H9 (cell line): ENCODE results near the gene ALLC. TPM values are rescaled to one million over a fixed set of nuclear protein-coding genes. Genes with fewer than 3 reads are reported as not detected.

Experiments used
- DNase-seq: peaks from one replicate; pipeline ENCODE4 v3.0.0-alpha.2; 2017
- H2AFZ ChIP-seq: one replicate; pipeline ENCODE4 v1.6.1; 2013; ENCODE audit warnings: mild to moderate bottlenecking, low read length, control low read depth, moderate library complexity
- H2AK5ac ChIP-seq: 2 replicates; pipeline ENCODE4 v1.6.1; 2013; ENCODE audit warnings: low read length, control low read depth, mixed read lengths; ENCODE audit not compliant: insufficient read length
- H2BK120ac ChIP-seq: one replicate; pipeline ENCODE4 v1.6.1; 2013; ENCODE audit warnings: low read depth, mild to moderate bottlenecking, low read length, control low read depth, inconsistent platforms; ENCODE audit not compliant: poor library complexity, severe bottlenecking
- H2BK12ac ChIP-seq: 2 replicates; pipeline ENCODE4 v1.6.1; 2013; ENCODE audit warnings: low read length, control low read depth, mixed read lengths, low read depth; ENCODE audit not compliant: insufficient read length
- H2BK15ac ChIP-seq: 2 replicates; pipeline ENCODE4 v1.6.1; 2013; ENCODE audit warnings: low read depth, low read length, control low read depth
- H2BK20ac ChIP-seq: one replicate; pipeline ENCODE4 v1.6.1; 2013; ENCODE audit warnings: low read depth, mild to moderate bottlenecking, low read length, control low read depth, inconsistent platforms; ENCODE audit not compliant: poor library complexity, severe bottlenecking
- H2BK5ac ChIP-seq: 2 replicates; pipeline ENCODE4 v1.6.1; 2013; ENCODE audit warnings: low read length, control low read depth, mixed read lengths; ENCODE audit not compliant: insufficient read length
- H3K14ac ChIP-seq: 2 replicates; pipeline ENCODE4 v1.6.1; 2013; ENCODE audit warnings: low read length, control low read depth; ENCODE audit not compliant: insufficient read depth
- H3K18ac ChIP-seq: 2 replicates; pipeline ENCODE4 v1.6.1; 2013; ENCODE audit warnings: low read depth, mild to moderate bottlenecking, mixed read lengths, low read length, control low read depth; ENCODE audit not compliant: insufficient read length
- H3K23ac ChIP-seq: 2 replicates; pipeline ENCODE4 v1.6.1; 2013; ENCODE audit warnings: low read length, control low read depth, mixed read lengths, low read depth; ENCODE audit not compliant: insufficient read length
- H3K23me2 ChIP-seq: 2 replicates; pipeline ENCODE4 v1.6.1; 2013; ENCODE audit warnings: low read depth, mild to moderate bottlenecking, mixed read lengths, low read length, control low read depth; ENCODE audit not compliant: insufficient read length, poor library complexity, severe bottlenecking
- H3K27ac ChIP-seq: 2 replicates; pipeline ENCODE4 v1.5.1; 2013; ENCODE audit warnings: low read length, control low read depth, mixed read lengths, low read depth; ENCODE audit not compliant: insufficient read length
- H3K27me3 ChIP-seq: 2 replicates; pipeline ENCODE4 v1.6.1; 2013; ENCODE audit warnings: low read length, control low read depth, inconsistent platforms; ENCODE audit not compliant: insufficient read depth
- H3K4ac ChIP-seq: 2 replicates; pipeline ENCODE4 v1.6.1; 2013; ENCODE audit warnings: low read depth, mild to moderate bottlenecking, control low read depth, inconsistent platforms, low read length, moderate library complexity
- H3K4me1 ChIP-seq: 2 replicates; pipeline ENCODE4 v1.6.1; 2013; ENCODE audit warnings: low read length, control low read depth, inconsistent platforms; ENCODE audit not compliant: insufficient read depth
- H3K4me2 ChIP-seq: 2 replicates; pipeline ENCODE4 v1.6.1; 2013; ENCODE audit warnings: low read length, control low read depth, mixed read lengths; ENCODE audit not compliant: insufficient read length, insufficient read depth
- H3K56ac ChIP-seq: 2 replicates; pipeline ENCODE4 v1.6.1; 2013; ENCODE audit warnings: low read depth, mild to moderate bottlenecking, mixed read lengths, low read length, control low read depth; ENCODE audit not compliant: insufficient read length
- H3K79me1 ChIP-seq: 2 replicates; pipeline ENCODE4 v1.6.1; 2013; ENCODE audit warnings: low read depth, mild to moderate bottlenecking, moderate library complexity, low read length, control low read depth, inconsistent platforms; ENCODE audit not compliant: insufficient read depth, poor library complexity, severe bottlenecking
- H3K79me2 ChIP-seq: 2 replicates; pipeline ENCODE4 v1.6.1; 2013; ENCODE audit warnings: low read length, control low read depth, inconsistent platforms; ENCODE audit not compliant: insufficient read depth
- H3K9ac ChIP-seq: 2 replicates; pipeline ENCODE4 v1.6.1; 2013; ENCODE audit warnings: low read length, control low read depth, mixed read lengths; ENCODE audit not compliant: insufficient read length; ENCODE audit errors: extremely low read depth
- H3K9me3 ChIP-seq: one replicate; pipeline ENCODE4 v1.6.1; 2013; ENCODE audit warnings: low read depth, low read length, inconsistent platforms; ENCODE audit not compliant: control insufficient read depth
- H3T11ph ChIP-seq: one replicate; pipeline ENCODE4 v1.6.1; 2013; ENCODE audit warnings: mild to moderate bottlenecking, low read length, control low read depth, inconsistent platforms
- H4K20me1 ChIP-seq: one replicate; pipeline ENCODE4 v1.6.1; 2013; ENCODE audit not compliant: control insufficient read depth, insufficient read length, insufficient read depth
- H4K5ac ChIP-seq: 2 replicates; pipeline ENCODE4 v1.6.1; 2013; ENCODE audit warnings: low read depth, mild to moderate bottlenecking, mixed read lengths, low read length, control low read depth; ENCODE audit not compliant: insufficient read length
- H4K8ac ChIP-seq: replicated peaks from 2 replicates; pipeline ENCODE4 v1.6.1; 2013; ENCODE audit warnings: low read length, control low read depth, mixed read lengths, low read depth; ENCODE audit not compliant: insufficient read length
- H4K91ac ChIP-seq: 2 replicates; pipeline ENCODE4 v1.6.1; 2013; ENCODE audit warnings: low read depth, mild to moderate bottlenecking, moderate library complexity, mixed read lengths, low read length, control low read depth; ENCODE audit not compliant: insufficient read length
- H3K27ac Mint-ChIP-seq, 3 experiments: 2 replicates in 2 of 3; 3 replicates in 1 of 3; pipeline ENCODE4 v1.8.0; 2020 to 2021; ENCODE audit warnings: mixed read lengths in 3 of 3, mild to moderate bottlenecking in 1 of 3, moderate library complexity in 1 of 3
- H3K27me3 Mint-ChIP-seq: 2 replicates; pipeline ENCODE4 v1.8.0; 2021; ENCODE audit warnings: low read depth, mild to moderate bottlenecking, moderate library complexity, mixed read lengths
- H3K36me3 Mint-ChIP-seq, 3 experiments: 2 replicates in 2 of 3; 3 replicates in 1 of 3; pipeline ENCODE4 v1.8.0; 2020 to 2021; ENCODE audit warnings: low read depth in 3 of 3, mixed read lengths in 3 of 3; ENCODE audit not compliant: insufficient read depth in 1 of 3
- H3K4me1 Mint-ChIP-seq, 2 experiments: 2 replicates each; pipeline ENCODE4 v1.8.0; 2020; ENCODE audit warnings: mixed read lengths in 2 of 2
- H3K4me3 Mint-ChIP-seq, 2 experiments: 2 replicates in 1 of 2; 3 replicates in 1 of 2; pipeline ENCODE4 v1.8.0; 2020 to 2021; ENCODE audit warnings: mild to moderate bottlenecking in 2 of 2, mixed read lengths in 2 of 2, moderate library complexity in 1 of 2
- H3K9me3 Mint-ChIP-seq, 2 experiments: 2 replicates in 1 of 2; 3 replicates in 1 of 2; pipeline ENCODE4 v1.8.0; 2020; ENCODE audit warnings: mild to moderate bottlenecking in 2 of 2, mixed read lengths in 2 of 2, moderate library complexity in 1 of 2
- WGBS: extraction: QIAGEN DNeasy Blood & Tissue Kit; methylation state at CpG from one replicate; pipeline ENCODE4 v1.1.7; 2013; ENCODE audit warnings: missing lambda C conversion rate, low lambda C conversion rate, mixed read lengths; ENCODE audit not compliant: insufficient read length; ENCODE audit errors: extremely low coverage; 5-methylcytosine and 5-hydroxymethylcytosine counted together
- total RNA-seq: library from RNA; stranded (reverse); gene quantifications from 2 replicates; pipeline ENCODE4 v1.2.1, GENCODE V29; 2021
- TF ChIP-seq, protein P1 (sequence below): fragments of 200-600 bp; sonication (generic); conservative IDR thresholded peaks from 3 replicates; pipeline ENCODE4 v1.8.0; 2021; ENCODE audit warnings: antibody characterized with exemption, mild to moderate bottlenecking

ALLC gene
- total RNA-seq, 1 experiment from 2014 or later, result not detected

GRCh38 chr2:3678212-3678611, 20.2 kb downstream of the ALLC start:
- Mint-ChIP-seq H3K4me3 (no peak overlapping the region), H3K27ac (no peak overlapping the region), H3K36me3 (no peaks in the 10 kb centered on the region), H3K27me3 (peaks cover 13% of the 10 kb centered on the region), H3K4me1 (no peaks in the 10 kb centered on the region), H3K9me3 (no peaks in the 10 kb centered on the region; a peak in 1 of 5 replicates)
- no peaks in the 10 kb centered on the region for H3K27me3 ChIP-seq
- no peak overlapping the region for H3K18ac ChIP-seq
- H2AFZ ChIP-seq, result no peak overlapping the region
- H3K56ac ChIP-seq, result no peak overlapping the region
- H2AK5ac ChIP-seq, result no peak overlapping the region
- H3T11ph ChIP-seq, result no peak overlapping the region
- H2BK5ac ChIP-seq, result no peak overlapping the region
- H3K4me2 ChIP-seq, result no peak overlapping the region
- no peak overlapping the region for H4K5ac ChIP-seq
- H4K91ac ChIP-seq, result no peak overlapping the region
- no peak overlapping the region for H3K14ac ChIP-seq
- H3K4me1 ChIP-seq, result no peaks in the 10 kb centered on the region
- H3K27ac ChIP-seq, result no peak overlapping the region
- no peaks in the 10 kb centered on the region for H3K9me3 ChIP-seq
- no peaks in the 10 kb centered on the region for H3K79me1 ChIP-seq
- H4K8ac ChIP-seq, result no peak overlapping the region
- no peaks in the 10 kb centered on the region for H3K23me2 ChIP-seq
- H4K20me1 ChIP-seq, result no peaks in the 10 kb centered on the region
- H3K4ac ChIP-seq, result no peak overlapping the region
- no CpG with 5 or more reads among the region's 9 CpGs for WGBS
- H3K79me2 ChIP-seq, result no peaks in the 10 kb centered on the region
- TF ChIP-seq, protein P1, sequence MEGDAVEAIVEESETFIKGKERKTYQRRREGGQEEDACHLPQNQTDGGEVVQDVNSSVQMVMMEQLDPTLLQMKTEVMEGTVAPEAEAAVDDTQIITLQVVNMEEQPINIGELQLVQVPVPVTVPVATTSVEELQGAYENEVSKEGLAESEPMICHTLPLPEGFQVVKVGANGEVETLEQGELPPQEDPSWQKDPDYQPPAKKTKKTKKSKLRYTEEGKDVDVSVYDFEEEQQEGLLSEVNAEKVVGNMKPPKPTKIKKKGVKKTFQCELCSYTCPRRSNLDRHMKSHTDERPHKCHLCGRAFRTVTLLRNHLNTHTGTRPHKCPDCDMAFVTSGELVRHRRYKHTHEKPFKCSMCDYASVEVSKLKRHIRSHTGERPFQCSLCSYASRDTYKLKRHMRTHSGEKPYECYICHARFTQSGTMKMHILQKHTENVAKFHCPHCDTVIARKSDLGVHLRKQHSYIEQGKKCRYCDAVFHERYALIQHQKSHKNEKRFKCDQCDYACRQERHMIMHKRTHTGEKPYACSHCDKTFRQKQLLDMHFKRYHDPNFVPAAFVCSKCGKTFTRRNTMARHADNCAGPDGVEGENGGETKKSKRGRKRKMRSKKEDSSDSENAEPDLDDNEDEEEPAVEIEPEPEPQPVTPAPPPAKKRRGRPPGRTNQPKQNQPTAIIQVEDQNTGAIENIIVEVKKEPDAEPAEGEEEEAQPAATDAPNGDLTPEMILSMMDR, result no peak
- H3K23ac ChIP-seq, result no peak overlapping the region
- H2BK12ac ChIP-seq, result no peak overlapping the region
- no peak for DNase-seq
- no peak overlapping the region for H3K9ac ChIP-seq
- no peak overlapping the region for H2BK120ac ChIP-seq
- no peak overlapping the region for H2BK20ac ChIP-seq
- no peak overlapping the region for H2BK15ac ChIP-seq
